GDM1 (cell line): ENCODE measurements around the gene KCNH1.
"Not testable (repeated sequence)": the region's sequence is repeated elsewhere in the genome, so short reads cannot be mapped to it uniquely, and the experiment has no call there.

Experiments
- DNase-seq: peaks from one replicate; lab custom pipeline; 2025; lab: John Stamatoyannopoulos, UW

The KCNH1 gene

DNA sequence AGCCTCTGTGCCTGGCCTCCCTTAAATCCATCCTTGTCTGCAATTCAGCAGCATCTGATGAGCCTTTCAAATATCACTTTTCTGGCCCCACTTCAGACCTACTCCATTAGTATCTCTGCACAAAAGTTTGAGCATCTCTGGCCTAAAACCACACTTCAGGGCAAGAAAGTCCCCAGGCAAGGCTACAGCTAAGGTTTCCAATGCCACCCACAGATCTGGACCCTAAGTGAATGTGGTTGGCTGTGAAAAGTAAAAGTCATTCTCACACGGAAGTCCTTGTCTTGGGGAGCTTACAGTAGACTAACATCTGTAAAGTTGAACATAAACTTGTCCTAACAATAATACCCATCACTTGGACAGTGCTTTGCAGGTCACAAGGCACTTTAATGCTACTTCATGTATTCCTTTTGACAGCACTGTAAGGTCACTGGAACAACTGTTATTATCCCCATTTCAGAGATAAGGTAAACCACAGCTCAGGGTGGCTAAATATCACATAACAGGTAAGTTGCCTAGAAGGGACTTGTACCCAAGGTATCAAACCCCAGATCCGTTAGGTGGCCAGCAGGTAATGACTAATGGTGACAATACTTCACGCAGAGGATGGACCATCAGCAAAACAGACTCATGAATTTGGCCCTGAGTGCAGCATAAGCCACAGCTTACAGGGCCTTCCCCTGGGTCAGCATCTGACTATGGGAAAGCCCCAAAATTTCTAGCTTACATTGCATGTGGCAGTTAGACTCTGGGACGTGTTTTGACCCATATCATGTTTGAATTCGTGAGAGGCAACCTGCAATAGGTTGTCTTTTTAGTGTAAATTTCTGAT lies 449.3 kb downstream of the KCNH1 start:
- no peak for DNase-seq

DNA sequence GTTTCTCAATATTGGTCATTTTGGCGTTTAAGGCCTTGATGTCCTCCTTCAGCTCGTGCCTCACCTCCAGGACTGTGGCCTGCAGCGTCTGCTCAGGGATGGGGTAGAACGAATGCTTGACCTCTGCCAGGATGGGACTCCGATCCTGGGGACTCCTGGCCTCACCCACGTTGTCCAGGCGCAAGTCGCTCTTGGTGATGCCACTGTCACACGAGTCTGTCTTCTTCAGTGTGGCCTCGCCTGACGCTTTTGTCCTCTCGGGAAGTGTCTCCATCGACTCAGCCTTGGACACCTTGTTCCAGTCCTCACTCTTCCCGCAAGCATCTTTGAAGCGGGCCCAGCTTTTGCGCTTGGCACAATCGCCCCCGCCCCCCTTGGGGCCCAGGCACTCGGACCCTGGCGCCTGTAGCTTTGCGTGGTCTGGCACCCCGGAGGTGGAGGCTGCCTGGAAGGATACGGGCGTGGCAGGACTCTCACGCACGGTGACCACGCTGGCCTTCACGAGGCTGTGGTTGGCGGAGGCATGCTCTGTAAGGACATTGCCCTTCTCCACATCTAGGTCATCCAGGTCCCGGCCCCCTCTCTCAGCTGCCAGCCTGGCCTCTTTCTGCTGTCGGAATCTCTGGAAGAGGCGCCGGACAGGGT lies 450.4 kb downstream of the KCNH1 start:
- DNase-seq, result no peak

DNA sequence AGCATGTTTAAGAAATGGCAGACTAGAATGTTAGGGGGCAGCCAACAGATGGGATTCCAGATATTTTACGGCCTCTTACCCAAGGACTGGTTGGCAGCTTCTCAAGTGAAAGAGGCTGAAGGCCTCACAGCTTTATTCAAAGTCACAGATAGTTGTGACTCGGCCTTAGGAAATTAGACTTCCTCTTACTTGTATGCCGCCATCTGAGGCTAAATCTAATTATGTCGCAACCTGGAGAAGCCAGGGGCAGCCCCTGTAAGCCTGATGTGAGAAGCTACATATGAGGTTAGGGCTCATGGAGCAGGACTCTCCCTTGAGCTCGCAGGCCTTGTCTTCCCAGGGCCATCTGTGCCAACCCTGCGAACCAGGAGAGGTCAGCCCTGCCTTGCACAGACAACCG lies 452.8 kb downstream of the KCNH1 start:
- no peak for DNase-seq

- no peak for DNase-seq
Observed at GRCh38 chr1:210678306-210678705, 455.6 kb downstream of the KCNH1 start.

GRCh38 chr1:210677533-210677932 lies 456.4 kb downstream of the KCNH1 start:
- no peak for DNase-seq

- DNase-seq, result no peak
Observed at GRCh38 chr1:210676539-210676938, 457.4 kb downstream of the KCNH1 start.

GRCh38 chr1:210674151-210674550 lies 459.8 kb downstream of the KCNH1 start:
- no peak for DNase-seq

- DNase-seq, result no peak
Observed at GRCh38 chr1:210669951-210670350, 464.0 kb downstream of the KCNH1 start.

DNA sequence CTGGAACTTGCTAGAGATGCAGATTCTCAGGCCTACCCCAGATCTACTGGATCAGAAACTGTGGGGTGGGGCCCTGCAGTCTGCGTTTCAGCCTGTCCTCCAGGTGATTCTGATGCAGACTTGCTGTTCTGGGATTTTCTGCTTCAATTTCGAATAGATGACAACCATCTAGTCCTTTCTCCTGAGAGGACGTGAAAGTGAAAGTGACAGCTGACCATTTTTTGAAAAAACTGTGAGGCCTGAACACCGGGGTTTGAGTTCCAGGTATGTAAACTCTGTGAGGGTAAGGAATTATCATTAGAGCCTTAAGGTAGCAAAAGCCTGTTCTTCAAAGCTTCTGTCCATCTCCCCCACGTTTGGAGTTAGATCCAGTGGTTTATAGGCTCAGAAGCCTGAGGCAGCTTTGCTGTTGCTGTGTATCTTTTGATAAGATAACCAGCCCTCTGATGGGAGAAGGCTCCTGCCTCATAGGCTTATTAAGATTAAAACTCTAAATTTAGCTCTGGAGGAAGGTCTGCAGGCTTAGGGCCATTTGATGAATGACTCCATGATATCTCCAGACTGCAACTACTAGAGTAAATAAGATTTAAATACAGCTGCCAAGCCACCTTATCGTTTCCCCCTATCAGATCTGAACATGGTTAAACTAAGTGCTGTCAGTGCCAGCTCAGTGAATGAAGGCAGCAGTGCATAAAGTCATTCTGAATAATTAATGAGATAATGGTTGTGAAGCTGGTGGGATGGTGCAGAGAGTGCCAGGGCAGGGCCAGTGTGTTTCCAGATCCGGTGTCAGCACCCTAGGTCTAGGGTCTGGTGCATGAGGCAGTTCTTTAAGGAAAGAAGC lies 470.0 kb downstream of the KCNH1 start:
- DNase-seq, result no peak

GRCh38 chr1:210662291-210663050 lies 471.5 kb downstream of the KCNH1 start:
- no peak for DNase-seq

DNA sequence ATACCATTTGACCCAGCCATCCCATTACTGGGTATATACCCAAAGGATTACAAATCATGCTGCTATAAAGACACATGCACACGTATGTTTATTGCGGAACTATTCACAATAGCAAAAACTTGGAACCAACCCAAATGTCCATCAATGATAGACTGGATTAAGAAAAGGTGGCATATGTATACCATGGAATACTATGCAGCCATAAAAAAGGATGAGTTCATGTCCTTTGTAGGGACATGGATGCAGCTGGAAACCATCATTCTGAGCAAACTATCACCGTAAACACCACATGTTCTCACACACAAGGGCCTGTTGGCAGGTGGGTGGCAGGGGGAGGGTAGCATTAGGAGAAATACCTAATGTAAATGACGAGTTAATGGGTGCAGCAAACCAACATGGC lies 472.4 kb downstream of the KCNH1 start:
- not testable (repeated sequence) for DNase-seq

DNA sequence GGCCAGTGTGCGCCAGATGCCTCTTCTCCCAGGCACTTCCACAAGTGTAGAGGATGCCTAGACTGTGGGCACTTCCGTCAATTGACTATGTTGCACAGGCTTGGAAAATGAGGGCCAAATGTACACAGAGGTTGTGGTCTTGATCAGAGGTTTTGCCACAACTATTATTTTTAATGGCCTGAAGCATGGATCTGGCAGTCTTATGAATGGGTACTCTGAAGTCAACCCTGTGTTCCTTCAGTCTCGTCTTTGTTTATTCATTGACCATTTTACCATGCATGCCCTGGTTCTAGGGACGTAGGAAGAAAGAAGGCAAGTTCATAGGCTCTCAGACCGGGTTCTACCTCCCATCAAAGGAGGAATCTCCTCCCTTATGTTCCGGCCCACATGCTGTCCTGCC lies 476.1 kb downstream of the KCNH1 start:
- no peak for DNase-seq

- DNase-seq, result no peak
Observed at GRCh38 chr1:210655511-210655910, 478.4 kb downstream of the KCNH1 start.

- DNase-seq, result no peak
Observed at GRCh38 chr1:210654176-210654981, 479.6 kb downstream of the KCNH1 start.

GRCh38 chr1:210653771-210654170 lies 480.2 kb downstream of the KCNH1 start:
- DNase-seq, result no peak

- DNase-seq, result no peak
Observed at GRCh38 chr1:210652329-210652954, 481.5 kb downstream of the KCNH1 start.

DNA sequence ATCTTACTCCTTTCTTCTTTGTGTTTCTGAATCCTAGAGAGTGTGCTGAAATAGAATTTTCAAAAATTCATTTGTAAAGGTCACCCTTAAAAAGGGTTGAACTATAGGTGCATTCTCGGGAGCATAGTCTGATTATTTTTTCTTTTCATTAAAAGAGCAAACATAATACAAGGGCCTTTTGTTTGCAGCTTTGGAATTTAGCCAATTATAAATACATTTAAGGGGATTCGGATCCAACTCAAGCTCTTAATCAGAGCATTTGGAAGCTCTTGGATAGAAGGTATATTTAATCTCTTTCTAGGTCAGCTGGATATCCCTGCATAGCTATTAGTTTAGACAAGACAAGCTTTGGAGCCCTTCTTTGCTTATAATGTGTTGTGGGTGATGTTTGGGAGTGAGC lies 483.5 kb downstream of the KCNH1 start:
- no peak for DNase-seq

DNA sequence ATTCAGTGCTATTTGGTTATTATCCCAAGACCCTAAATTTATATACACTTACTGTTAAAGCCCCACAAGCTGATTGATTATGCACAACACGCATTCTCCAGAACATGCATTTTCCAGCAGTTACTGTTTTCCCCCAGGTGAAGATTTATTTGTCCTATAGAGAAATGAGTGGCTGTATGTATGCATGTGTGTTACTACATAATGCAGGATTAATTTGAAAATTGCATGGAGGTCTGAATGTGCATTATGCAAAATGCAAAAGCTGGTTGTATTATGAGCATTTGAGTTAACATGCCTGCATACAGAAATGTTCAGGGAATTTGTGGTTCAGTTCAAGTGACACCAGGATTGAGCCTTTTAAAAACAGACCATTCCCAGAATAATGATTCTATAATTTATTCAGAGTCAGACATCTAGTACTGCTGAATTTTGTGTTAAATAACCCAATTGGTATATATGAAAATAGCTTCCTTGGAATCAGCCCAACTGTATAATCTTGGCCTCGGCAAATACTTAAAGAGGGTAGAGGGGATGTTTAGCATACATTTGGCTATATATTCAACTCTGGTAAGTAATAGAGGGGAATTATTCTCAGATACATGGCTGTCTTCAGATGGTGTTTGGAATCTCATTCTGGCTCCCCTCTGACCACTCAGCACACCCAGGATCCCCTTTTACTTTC lies 485.2 kb downstream of the KCNH1 start:
- no peak for DNase-seq

- no peak for DNase-seq
Observed at GRCh38 chr1:210647406-210648333, 486.3 kb downstream of the KCNH1 start.
